ENCODE results near the gene PCSK6. TPM values are rescaled to one million over a fixed set of nuclear protein-coding genes. Genes with fewer than 3 reads are reported as not detected.
A peak's percentile ranks its signal among the peaks of the same experiment; 100 is the strongest.

The PCSK6 gene
- total and polyA plus RNA-seq, 3 experiments from 2014 or later: 0.74 to 1.7 (median 0.95) TPM

DNA sequence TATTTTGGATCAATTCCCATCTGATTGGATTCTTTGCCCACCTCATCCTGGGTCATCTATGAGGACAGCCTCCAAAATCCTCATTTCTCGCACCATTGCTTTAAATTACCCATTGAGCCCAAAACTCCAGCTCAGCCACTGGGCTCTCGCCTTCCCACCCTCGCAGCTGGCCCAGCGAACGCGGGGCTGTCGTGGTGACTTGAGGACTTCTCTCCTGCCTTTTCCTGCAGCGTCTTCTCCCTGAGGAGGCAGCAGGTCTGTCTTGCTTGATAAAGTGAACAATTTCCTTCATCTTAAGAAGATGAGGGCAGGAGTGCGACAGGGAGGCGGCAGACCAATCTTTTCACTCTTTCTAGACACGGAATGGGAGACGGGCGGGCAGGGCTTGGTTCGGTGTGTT lies 161.5 kb downstream of the PCSK6 start:
- Mint-ChIP-seq H3K9me3 (peaks cover 0 to 3% (median under 1%) of the 10 kb centered on the region in 5 donors), H3K27me3 (peaks cover 25 to 27% of the 10 kb centered on the region in 2 donors), H3K4me3 (no peak overlapping the region), H3K4me1 (peaks cover 1 to 8% (median 3%) of the 10 kb centered on the region in 3 donors), H3K27ac (no peak overlapping the region), H3K36me3 (peaks cover 0 to 4% (median 0%) of the 10 kb centered on the region in 3 donors)
- Histone ChIP-seq H3K27me3 (ENCODE audit: insufficient read depth, low read length, poor library complexity, severe bottlenecking) (no peaks in the 10 kb centered on the region), H3K4me3 (ENCODE audit: low read length) (no peak overlapping the region), H3K36me3 (ENCODE audit: insufficient read depth, low read length) (no peaks in the 10 kb centered on the region), H3K27ac (ENCODE audit: low read depth, low read length) (no peak overlapping the region), H3K4me1 (ENCODE audit: insufficient read depth, low read length) (peaks cover 5% of the 10 kb centered on the region), H3K9me3 (ENCODE audit: low read length) (peaks cover 3% of the 10 kb centered on the region)
- POLR2A ChIA-PET: no interaction called here
- no peak for DNase-seq
- CTCF ChIA-PET: no interaction called here

DNA sequence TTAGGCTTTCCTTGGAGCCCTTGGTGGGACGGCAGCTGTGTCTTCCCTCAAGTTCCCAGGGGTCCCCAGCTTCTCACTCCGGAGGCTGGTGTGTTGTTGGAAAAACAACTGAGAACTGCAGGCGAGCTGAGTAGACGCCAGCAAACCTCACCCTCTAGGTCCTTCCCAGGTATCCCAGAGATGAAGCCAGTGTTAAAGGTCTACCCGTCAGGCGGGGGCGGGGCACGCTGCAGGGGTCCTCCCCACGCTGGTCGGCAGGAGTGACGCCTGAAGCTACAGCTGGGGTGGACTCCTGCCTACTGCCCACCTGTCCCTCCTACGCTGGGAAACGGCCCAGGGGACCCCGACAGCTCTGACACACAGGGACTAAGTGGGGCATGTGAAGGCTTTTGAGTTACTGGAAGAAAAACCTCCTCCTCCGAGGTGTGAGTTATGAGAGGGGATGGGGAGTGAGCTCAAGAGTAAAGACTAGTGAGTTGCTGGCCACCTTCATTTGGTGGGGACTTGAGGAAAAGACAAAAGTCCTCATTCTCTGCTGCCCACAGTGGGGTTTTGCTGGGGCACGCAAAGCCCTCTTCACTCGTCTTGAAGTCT lies 162.3 kb downstream of the PCSK6 start:
- H3K4me1 ChIP-seq (ENCODE audit: insufficient read depth, low read length): no peaks in the 10 kb centered on the region
- H3K27me3 ChIP-seq (ENCODE audit: insufficient read depth, low read length, poor library complexity, severe bottlenecking): no peaks in the 10 kb centered on the region
- H3K9me3 ChIP-seq (ENCODE audit: low read length): no peaks in the 10 kb centered on the region
- H3K27me3 Mint-ChIP-seq: peaks cover 25 to 30% of the 10 kb centered on the region in 2 donors
- H3K9me3 Mint-ChIP-seq: peaks cover 0 to 2% (median 0%) of the 10 kb centered on the region in 5 donors
- no peaks in the 10 kb centered on the region for H3K36me3 ChIP-seq (ENCODE audit: insufficient read depth, low read length)
- H3K27ac ChIP-seq (ENCODE audit: low read depth, low read length): no peak overlapping the region
- DNase-seq: no peak
- H3K36me3 Mint-ChIP-seq: peaks cover 0 to 4% (median 0%) of the 10 kb centered on the region in 3 donors
- H3K27ac Mint-ChIP-seq: no peak overlapping the region
- CTCF ChIA-PET: no interaction called here
- H3K4me1 Mint-ChIP-seq: peaks cover 0 to under 1% (median 0%) of the 10 kb centered on the region in 3 donors
- no peak overlapping the region for H3K4me3 Mint-ChIP-seq
- POLR2A ChIA-PET: no interaction called here
- H3K4me3 ChIP-seq (ENCODE audit: low read length): no peak overlapping the region

GRCh38 chr15:101326462-101327146 lies 162.9 kb downstream of the PCSK6 start:
- Mint-ChIP-seq H3K9me3 (peaks cover 0 to 2% (median 0%) of the 10 kb centered on the region in 5 donors), H3K4me1 (no peaks in the 10 kb centered on the region), H3K36me3 (peaks cover 0 to 4% (median 0%) of the 10 kb centered on the region in 3 donors), H3K27me3 (peaks cover 29 to 36% of the 10 kb centered on the region in 2 donors), H3K27ac (no peak overlapping the region), H3K4me3 (no peak overlapping the region)
- ChIA-PET CTCF (no interaction called here), POLR2A (no interaction called here)
- Histone ChIP-seq H3K27me3 (ENCODE audit: insufficient read depth, low read length, poor library complexity, severe bottlenecking) (no peaks in the 10 kb centered on the region), H3K4me3 (ENCODE audit: low read length) (no peak overlapping the region), H3K36me3 (ENCODE audit: insufficient read depth, low read length) (no peaks in the 10 kb centered on the region), H3K27ac (ENCODE audit: low read depth, low read length) (no peak overlapping the region), H3K4me1 (ENCODE audit: insufficient read depth, low read length) (no peaks in the 10 kb centered on the region), H3K9me3 (ENCODE audit: low read length) (no peaks in the 10 kb centered on the region)
- DNase-seq: no peak

DNA sequence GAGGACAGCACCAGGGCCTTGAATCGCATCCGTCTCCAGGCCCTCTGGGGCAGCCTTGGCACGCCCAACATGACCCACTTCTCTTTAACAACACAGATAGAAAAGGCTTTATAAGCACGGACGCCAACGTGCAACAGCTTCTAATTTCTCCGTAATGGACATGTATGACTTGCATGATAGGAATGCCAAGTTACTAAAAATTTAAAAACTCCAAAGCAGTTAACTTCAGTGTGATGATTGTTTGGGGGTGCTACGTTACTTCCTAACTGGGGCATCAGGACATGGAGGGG lies 163.5 kb downstream of the PCSK6 start:
- Mint-ChIP-seq H3K27ac (peak overlapping the region in 1 of 8 donors; percentile 23), H3K4me3 (no peak overlapping the region), H3K36me3 (peaks cover 0 to 4% (median 0%) of the 10 kb centered on the region in 3 donors), H3K4me1 (peaks cover 3 to 4% (median 4%) of the 10 kb centered on the region in 3 donors), H3K27me3 (peaks cover 29 to 36% of the 10 kb centered on the region in 2 donors), H3K9me3 (peaks cover 0 to 2% (median 0%) of the 10 kb centered on the region in 5 donors)
- H3K27ac ChIP-seq (ENCODE audit: low read depth, low read length): no peak overlapping the region
- no peaks in the 10 kb centered on the region for H3K36me3 ChIP-seq (ENCODE audit: insufficient read depth, low read length)
- no peaks in the 10 kb centered on the region for H3K9me3 ChIP-seq (ENCODE audit: low read length)
- no peaks in the 10 kb centered on the region for H3K27me3 ChIP-seq (ENCODE audit: insufficient read depth, low read length, poor library complexity, severe bottlenecking)
- peaks cover 3% of the 10 kb centered on the region for H3K4me1 ChIP-seq (ENCODE audit: insufficient read depth, low read length)
- ChIA-PET CTCF (no interaction called here), POLR2A (no interaction called here)
- H3K4me3 ChIP-seq (ENCODE audit: low read length): no peak overlapping the region
- no peak for DNase-seq

GRCh38 chr15:101325263-101326025 lies 164.1 kb downstream of the PCSK6 start:
- peak overlapping the region in 1 of 8 donors; percentile 23 for H3K27ac Mint-ChIP-seq
- no peaks in the 10 kb centered on the region for H3K9me3 ChIP-seq (ENCODE audit: low read length)
- peaks cover 8 to 10% (median 9%) of the 10 kb centered on the region in 3 donors for H3K4me1 Mint-ChIP-seq
- peaks cover 29 to 36% of the 10 kb centered on the region in 2 donors for H3K27me3 Mint-ChIP-seq
- no peaks in the 10 kb centered on the region for H3K27me3 ChIP-seq (ENCODE audit: insufficient read depth, low read length, poor library complexity, severe bottlenecking)
- peaks cover 8% of the 10 kb centered on the region for H3K4me1 ChIP-seq (ENCODE audit: insufficient read depth, low read length)
- no peak overlapping the region for H3K4me3 ChIP-seq (ENCODE audit: low read length)
- H3K36me3 ChIP-seq (ENCODE audit: insufficient read depth, low read length): no peaks in the 10 kb centered on the region
- peaks cover 0 to 4% (median 0%) of the 10 kb centered on the region in 3 donors for H3K36me3 Mint-ChIP-seq
- POLR2A ChIA-PET: no interaction called here
- H3K9me3 Mint-ChIP-seq: peaks cover 0 to 2% (median 0%) of the 10 kb centered on the region in 5 donors
- no peak overlapping the region for H3K27ac ChIP-seq (ENCODE audit: low read depth, low read length)
- no peak overlapping the region for H3K4me3 Mint-ChIP-seq
- CTCF ChIA-PET: no interaction called here
- no peak for DNase-seq

DNA sequence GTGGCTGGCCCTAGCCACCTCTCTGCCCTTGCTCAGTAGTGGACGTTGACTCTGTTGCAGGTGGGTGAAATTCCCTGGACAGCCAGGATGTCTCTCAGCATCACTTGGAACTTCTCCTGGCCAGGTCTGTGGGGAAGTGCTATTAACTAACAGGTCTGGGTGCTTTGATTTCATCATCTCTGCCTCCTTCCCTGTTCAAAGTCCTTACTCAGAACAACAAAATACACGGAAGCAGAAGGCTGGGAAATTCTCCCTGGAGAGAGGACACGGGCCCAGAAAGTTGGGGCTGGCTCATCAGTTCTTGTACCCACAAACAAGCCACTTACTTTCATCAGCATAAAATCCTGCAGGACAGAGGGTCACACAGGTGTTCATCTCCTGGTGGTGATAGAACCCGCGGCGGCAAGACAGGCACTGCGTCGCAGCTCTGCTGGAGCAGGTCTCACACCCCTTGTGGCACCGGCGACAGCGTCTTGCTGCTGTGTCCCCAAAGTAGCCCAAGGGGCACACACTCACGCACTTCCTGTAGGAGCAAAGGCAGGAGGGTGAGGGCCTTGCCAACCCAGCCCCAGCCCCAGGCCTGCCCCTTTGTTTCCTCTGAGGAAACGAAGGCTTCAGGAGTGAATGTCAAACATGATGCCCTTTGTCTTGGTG lies 164.9 kb downstream of the PCSK6 start:
- Mint-ChIP-seq H3K36me3 (peaks cover 0 to 4% (median 0%) of the 10 kb centered on the region in 3 donors), H3K4me1 (peaks cover 12 to 14% (median 13%) of the 10 kb centered on the region in 3 donors), H3K27ac (peak overlapping the region in 1 of 8 donors; percentile 3), H3K9me3 (peaks cover 0 to 2% (median 0%) of the 10 kb centered on the region in 5 donors), H3K4me3 (no peak overlapping the region), H3K27me3 (peaks cover 27 to 36% of the 10 kb centered on the region in 2 donors)
- Histone ChIP-seq H3K27me3 (ENCODE audit: insufficient read depth, low read length, poor library complexity, severe bottlenecking) (no peaks in the 10 kb centered on the region), H3K36me3 (ENCODE audit: insufficient read depth, low read length) (no peaks in the 10 kb centered on the region), H3K9me3 (ENCODE audit: low read length) (no peaks in the 10 kb centered on the region), H3K4me3 (ENCODE audit: low read length) (no peak overlapping the region), H3K27ac (ENCODE audit: low read depth, low read length) (no peak overlapping the region), H3K4me1 (ENCODE audit: insufficient read depth, low read length) (peaks cover 12% of the 10 kb centered on the region)
- ChIA-PET POLR2A (no interaction called here), CTCF (no interaction called here)
- no peak for DNase-seq

DNA sequence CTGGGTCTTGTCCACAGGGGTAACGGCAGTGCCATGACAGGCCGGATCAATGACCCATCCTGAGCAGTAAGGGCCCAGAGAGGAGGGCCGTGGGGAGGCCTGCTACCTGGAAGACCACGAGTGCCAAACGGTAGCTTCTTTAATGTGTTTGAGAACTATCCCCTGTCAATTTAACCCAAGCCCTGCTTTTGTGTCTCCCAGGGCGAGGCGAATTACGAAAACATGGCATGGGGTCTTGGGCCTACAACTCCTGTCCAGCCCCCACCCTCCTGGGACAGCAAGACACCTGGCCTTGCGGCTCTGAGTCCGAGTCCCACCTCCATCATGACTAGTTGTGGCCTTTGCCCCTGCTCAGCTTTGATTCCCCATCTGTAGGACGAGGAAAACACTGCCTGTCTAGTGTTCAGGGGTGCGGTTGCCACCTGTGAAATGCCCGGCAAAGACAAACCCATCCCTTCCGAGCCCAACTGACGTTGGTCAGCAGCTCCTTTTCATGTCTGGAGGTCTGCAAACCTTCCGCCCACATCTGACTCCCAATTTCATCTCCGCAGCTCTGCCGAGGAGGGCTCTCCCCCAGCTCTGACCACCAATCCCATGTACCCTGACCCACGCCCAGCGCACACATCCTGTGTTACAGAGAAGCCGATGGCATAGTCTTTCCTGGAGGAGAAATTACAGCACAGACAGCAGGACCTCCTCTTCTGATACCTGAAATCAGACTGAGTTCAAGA lies 165.5 kb downstream of the PCSK6 start:
- Histone ChIP-seq H3K4me1 (ENCODE audit: insufficient read depth, low read length) (peaks cover 12% of the 10 kb centered on the region), H3K36me3 (ENCODE audit: insufficient read depth, low read length) (no peaks in the 10 kb centered on the region), H3K27ac (ENCODE audit: low read depth, low read length) (no peak overlapping the region), H3K27me3 (ENCODE audit: insufficient read depth, low read length, poor library complexity, severe bottlenecking) (no peaks in the 10 kb centered on the region), H3K9me3 (ENCODE audit: low read length) (no peaks in the 10 kb centered on the region), H3K4me3 (ENCODE audit: low read length) (no peak overlapping the region)
- Mint-ChIP-seq H3K36me3 (peaks cover 0 to 4% (median 0%) of the 10 kb centered on the region in 3 donors), H3K9me3 (peaks cover 0 to 2% (median 0%) of the 10 kb centered on the region in 5 donors), H3K4me3 (no peak overlapping the region), H3K27me3 (peaks cover 27 to 36% of the 10 kb centered on the region in 2 donors), H3K27ac (peak overlapping the region in 1 of 8 donors; percentile 35), H3K4me1 (peaks cover 12 to 14% (median 13%) of the 10 kb centered on the region in 3 donors)
- ChIA-PET POLR2A (no interaction called here), CTCF (no interaction called here)
- DNase-seq: no peak

Data from CD8-positive, alpha-beta memory T cell (primary cell).